Muscle layer of colon (tissue), 2 donors: ENCODE data around the gene RAP1A.
"Not testable (repeated sequence)": the region's sequence is repeated elsewhere in the genome, so short reads cannot be mapped to it uniquely, and the experiment has no call there.

Source experiments
- H3K27ac ChIP-seq: one replicate; pipeline ENCODE4 v1.7.0; 2013; ENCODE audit warnings: low read depth, mild to moderate bottlenecking, low read length, moderate library complexity
- H3K27me3 ChIP-seq, 2 donors: one replicate each; pipeline ENCODE4 v1.7.0; 2013; ENCODE audit warnings: low read length in 2 of 2, mild to moderate bottlenecking in 2 of 2; ENCODE audit not compliant: insufficient read depth in 2 of 2, control insufficient read depth in 1 of 2
- H3K36me3 ChIP-seq: one replicate; pipeline ENCODE4 v1.7.0; 2013; ENCODE audit warnings: mild to moderate bottlenecking, low read length; ENCODE audit not compliant: insufficient read depth
- H3K4me1 ChIP-seq: one replicate; pipeline ENCODE4 v1.7.0; 2013; ENCODE audit warnings: mild to moderate bottlenecking, low read length; ENCODE audit not compliant: insufficient read depth
- H3K4me3 ChIP-seq, 2 donors: one replicate each; pipeline ENCODE4 v1.7.0; 2013; ENCODE audit warnings: low read length in 2 of 2, low read depth in 1 of 2, mild to moderate bottlenecking in 1 of 2, moderate library complexity in 1 of 2
- H3K9ac ChIP-seq: one replicate; pipeline ENCODE4 v1.7.0; 2013; ENCODE audit warnings: low read length
- H3K9me3 ChIP-seq: one replicate; pipeline ENCODE4 v1.7.0; 2013; ENCODE audit warnings: mild to moderate bottlenecking, low read length
- donor health status: abdominal sarcoma.
- donor health status: Adenocarcinoma of cecum.

The RAP1A gene

DNA sequence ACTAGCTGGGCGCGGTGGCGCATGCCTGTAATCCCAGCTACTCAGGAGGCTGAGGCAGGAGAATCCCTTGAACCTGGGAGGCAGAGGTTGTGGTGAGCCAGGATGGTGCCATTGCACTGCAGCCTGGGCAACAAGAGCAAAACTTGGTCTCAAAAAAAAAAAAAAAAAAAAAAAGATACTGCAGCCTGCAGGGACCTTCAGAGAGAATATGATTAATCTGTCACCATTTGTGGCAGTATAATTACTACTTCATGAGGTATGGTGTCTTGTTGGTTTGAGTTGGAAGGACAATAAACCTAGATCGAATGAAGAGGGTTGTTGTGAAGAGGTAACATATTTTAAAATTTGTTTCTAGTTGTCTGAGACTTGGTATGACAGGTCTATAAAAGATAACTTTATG is 13.2 kb downstream of the RAP1A start:
- not testable (repeated sequence) for H3K27me3 ChIP-seq, H3K27ac ChIP-seq, H3K4me3 ChIP-seq, H3K9me3 ChIP-seq, H3K9ac ChIP-seq, H3K36me3 ChIP-seq
- H3K4me1 ChIP-seq, result peaks cover 52% of the 10 kb centered on the region

DNA sequence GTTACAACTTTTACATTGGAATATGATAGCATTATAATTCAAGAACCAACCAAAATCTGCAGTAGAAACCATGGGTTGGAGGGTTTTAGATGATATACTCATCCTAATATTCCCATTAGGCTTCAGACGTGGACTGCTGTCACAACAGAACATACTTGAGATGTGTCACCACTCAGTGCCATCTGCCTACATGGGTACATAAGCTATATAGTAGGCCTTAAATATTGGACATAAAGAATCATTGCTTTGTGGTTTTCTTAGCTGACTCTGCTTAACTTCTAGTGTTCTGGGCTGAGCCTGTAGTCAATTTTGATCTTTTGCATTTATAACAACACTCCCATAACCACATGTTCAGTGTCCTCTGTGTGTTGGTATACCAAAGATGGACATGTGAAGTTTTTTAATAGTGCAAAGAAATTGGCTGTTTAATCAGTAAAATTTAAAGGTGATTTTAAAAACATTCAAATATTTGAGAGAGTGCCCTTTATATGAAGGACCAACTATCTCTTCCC is 14.2 kb downstream of the RAP1A start:
- no peaks in the 10 kb centered on the region for H3K36me3 ChIP-seq
- no peak overlapping the region for H3K4me3 ChIP-seq
- no peaks in the 10 kb centered on the region for H3K27me3 ChIP-seq

DNA sequence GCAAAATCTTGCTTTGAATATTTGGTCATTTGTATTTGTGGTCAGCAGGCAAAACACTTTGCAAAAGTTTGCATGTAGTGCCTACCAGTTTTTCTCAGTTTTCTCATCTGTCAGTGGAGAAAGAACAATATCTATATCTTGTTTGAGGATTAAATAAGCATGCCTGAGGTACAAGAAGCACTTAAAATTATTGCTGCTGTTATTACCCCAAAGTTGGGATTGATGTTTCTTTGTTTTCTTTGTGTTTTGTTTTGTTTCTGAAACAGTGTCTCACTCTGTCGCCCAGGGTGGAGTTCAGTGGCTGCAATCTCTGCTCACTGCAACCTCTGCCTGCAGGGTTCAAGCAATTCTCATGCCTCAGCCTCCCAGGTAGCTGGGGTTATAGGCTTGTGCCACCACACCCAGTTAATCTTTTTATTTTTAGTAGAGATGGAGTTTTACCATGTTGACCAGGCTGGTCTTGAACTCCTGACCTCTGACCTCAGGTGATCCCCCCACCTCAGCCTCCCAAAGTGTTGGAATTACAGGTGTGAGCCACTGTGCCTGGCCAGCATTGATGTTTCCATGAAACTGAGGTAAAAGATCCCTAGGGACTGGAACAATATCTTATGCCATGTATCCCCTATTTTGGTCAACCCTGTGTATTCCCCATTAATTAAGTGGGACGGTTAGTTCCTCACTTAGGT is 15.9 kb downstream of the RAP1A start:
- Histone ChIP-seq H3K9ac (no peak overlapping the region), H3K4me3 (no peak overlapping the region), H3K4me1 (peaks cover 41% of the 10 kb centered on the region), H3K27me3 (no peaks in the 10 kb centered on the region), H3K9me3 (no peaks in the 10 kb centered on the region), H3K27ac (no peak overlapping the region), H3K36me3 (no peaks in the 10 kb centered on the region)

More for the DNA sequence above, 14.2 kb downstream of the RAP1A start:
- H3K4me1 ChIP-seq, result peaks cover 46% of the 10 kb centered on the region
- H3K27ac ChIP-seq, result no peak overlapping the region
- no peaks in the 10 kb centered on the region for H3K9me3 ChIP-seq
- no peak overlapping the region for H3K9ac ChIP-seq

DNA sequence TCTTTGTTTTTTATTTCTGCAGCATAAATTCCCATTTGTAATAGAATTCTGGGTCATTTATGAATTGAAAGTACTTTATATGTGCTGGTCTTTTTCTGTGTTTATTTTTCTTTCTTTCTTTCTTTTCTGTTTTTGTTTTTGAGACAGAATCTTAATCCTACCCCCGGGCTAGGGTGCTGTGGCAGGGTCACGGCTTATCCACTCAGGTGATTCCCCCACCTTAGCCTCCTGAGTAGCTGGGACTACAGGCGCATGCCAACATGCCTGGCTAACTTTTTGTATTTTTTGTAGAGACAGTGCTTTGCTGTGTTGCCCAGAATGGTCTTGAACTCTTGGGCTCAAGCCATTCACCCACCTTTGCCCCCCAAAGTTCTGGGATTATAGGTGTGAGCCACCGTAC is 18.7 kb downstream of the RAP1A start:
- Histone ChIP-seq H3K9me3 (no peaks in the 10 kb centered on the region), H3K4me3 (no peak overlapping the region), H3K9ac (no peak overlapping the region), H3K4me1 (peaks cover 32% of the 10 kb centered on the region), H3K27me3 (no peaks in the 10 kb centered on the region), H3K27ac (no peak overlapping the region), H3K36me3 (no peaks in the 10 kb centered on the region)

DNA sequence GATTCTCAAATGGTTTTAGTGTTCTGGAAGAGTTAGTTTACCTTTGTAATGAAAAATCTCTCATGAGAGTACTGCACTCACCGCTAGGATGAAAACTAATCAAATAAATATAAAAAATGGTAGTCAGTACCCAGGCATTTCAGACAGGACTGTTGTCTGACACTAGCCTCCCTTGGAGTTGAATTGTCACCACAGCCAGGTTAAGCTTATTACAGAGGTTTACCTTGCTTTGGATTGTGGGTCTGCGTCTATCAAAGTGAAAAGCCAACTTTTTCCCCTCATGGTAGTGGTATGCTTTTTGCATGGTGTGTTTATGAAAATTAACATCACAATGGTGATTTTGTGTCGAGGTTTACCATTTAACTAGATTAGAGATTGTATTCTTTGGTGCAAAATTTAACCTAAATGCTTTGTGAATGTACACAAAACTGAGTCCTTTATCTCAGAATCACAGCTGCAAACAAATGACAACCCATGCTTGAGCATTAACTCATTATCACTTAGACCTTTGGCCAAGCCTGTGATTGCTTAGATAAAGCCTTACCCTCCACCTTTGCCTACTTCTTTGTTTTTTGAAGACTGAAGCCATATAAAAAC is 20.1 kb downstream of the RAP1A start:
- Histone ChIP-seq H3K9ac (peak overlapping the region; percentile 15), H3K9me3 (no peaks in the 10 kb centered on the region), H3K4me1 (peaks cover 27% of the 10 kb centered on the region), H3K27me3 (no peaks in the 10 kb centered on the region), H3K4me3 (no peak overlapping the region), H3K27ac (no peak overlapping the region), H3K36me3 (peaks cover 4% of the 10 kb centered on the region)

DNA sequence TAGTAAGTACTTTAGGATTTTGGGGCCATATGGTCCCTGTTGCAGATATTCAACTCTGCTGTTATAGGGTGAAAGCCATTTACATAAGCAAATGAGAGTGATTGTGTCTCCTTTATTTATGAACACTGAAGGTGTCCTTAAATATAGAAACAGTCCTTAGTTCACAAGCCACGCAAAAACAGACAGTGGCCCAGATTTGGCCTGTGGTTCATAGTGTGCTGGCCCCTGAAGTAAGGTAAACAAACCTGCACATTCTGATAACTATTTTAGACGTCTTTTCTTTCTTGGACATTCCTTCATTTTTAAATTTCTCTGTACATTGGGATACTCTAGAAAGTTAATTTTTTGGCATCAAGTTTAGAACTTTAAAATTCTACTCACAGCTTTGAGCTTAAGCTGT is 23.5 kb downstream of the RAP1A start:
- Histone ChIP-seq H3K4me1 (peaks cover 31% of the 10 kb centered on the region), H3K4me3 (no peak overlapping the region), H3K9ac (no peak overlapping the region), H3K27me3 (no peaks in the 10 kb centered on the region), H3K27ac (no peak overlapping the region), H3K9me3 (no peaks in the 10 kb centered on the region), H3K36me3 (peaks cover 4% of the 10 kb centered on the region)

DNA sequence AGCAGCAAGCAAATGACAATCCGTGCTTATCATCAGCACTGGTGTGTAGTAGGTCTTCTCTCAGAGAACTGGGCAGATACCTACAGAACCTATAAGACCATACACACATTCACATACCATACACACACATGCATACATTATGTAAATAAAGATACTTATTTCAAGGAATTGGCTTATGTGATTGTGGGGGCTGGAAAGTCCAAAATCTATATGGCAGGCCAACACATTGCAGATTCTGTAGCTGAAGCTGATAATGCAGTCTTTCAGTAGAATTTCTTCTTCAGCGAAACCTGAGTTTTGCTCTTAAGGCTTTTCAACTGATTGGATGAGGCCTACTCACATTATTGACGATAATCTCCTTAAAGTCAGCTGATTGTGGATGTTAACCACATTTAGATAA is 24.1 kb downstream of the RAP1A start:
- Histone ChIP-seq H3K36me3 (peaks cover 4% of the 10 kb centered on the region), H3K4me3 (no peak overlapping the region), H3K27ac (no peak overlapping the region), H3K9ac (no peak overlapping the region), H3K4me1 (peaks cover 32% of the 10 kb centered on the region), H3K9me3 (no peaks in the 10 kb centered on the region), H3K27me3 (no peaks in the 10 kb centered on the region)

DNA sequence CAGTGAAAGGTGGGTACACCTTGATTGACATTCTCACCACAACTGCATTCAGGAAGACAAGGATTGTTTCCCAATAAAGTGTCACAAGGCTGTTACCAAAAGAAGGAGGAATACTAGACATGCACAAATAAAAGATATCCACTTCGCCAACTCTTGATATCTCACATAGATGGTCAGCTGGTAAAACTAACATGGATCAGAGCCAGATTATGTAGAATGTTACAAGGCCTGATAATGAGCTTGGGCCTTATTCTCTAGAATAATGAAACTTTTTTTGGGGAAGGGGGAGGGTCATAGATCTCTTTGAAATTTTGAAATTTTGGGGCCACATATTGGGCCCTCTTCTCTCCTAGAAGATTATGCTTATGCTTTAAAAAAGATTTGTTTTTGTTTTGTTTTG is 24.9 kb downstream of the RAP1A start:
- Histone ChIP-seq H3K9ac (no peak overlapping the region), H3K9me3 (no peaks in the 10 kb centered on the region), H3K27me3 (no peaks in the 10 kb centered on the region), H3K4me1 (peaks cover 32% of the 10 kb centered on the region), H3K36me3 (peaks cover 4% of the 10 kb centered on the region), H3K27ac (no peak overlapping the region), H3K4me3 (no peak overlapping the region)

DNA sequence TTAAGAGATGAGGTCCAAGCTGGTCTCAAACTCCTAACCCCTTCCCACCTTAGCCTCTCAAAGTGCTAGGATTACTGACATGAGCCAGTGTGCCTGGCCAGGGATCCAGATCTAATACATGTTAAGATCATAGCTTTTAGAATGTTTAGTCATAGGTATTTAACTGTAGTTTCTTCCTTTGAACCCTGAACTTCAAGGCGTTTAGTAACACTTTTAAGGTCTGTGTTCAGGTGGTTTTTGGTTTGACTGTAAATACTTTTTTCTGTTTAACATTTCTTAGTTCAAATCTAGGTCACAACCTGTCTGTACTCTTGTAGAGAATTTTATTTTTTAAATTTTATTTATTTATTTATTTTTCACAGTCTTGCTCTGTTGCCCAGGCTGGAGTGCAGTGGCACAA is 28.1 kb downstream of the RAP1A start:
- Histone ChIP-seq H3K4me1 (peaks cover 28% of the 10 kb centered on the region), H3K36me3 (peaks cover 4% of the 10 kb centered on the region), H3K27ac (no peak overlapping the region), H3K9me3 (no peaks in the 10 kb centered on the region), H3K4me3 (no peak overlapping the region), H3K27me3 (no peaks in the 10 kb centered on the region), H3K9ac (no peak overlapping the region)

DNA sequence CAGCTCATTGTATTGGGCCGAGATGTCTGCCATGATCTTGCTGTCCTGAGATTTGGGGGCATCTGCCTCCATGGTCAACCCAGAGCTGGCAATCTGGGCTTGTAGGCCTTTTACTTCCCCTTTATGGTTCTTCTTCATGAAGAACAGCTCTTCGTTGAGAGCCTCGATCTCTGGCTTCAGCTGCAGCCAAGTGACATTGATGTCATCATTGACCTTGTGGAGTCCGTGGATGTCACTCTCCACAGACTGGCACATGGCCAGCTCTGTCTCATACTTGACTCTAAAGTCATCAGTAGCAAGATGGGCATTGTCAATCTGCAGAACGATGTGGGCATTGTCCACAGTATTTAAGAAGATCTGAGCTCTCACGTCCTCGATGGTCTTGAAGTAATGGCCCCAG is 29.2 kb downstream of the RAP1A start:
- H3K4me1 ChIP-seq, result peaks cover 34% of the 10 kb centered on the region
- no peaks in the 10 kb centered on the region for H3K27me3 ChIP-seq
- no peak overlapping the region for H3K9ac ChIP-seq
- H3K36me3 ChIP-seq, result peaks cover under 1% of the 10 kb centered on the region
- no peak overlapping the region for H3K4me3 ChIP-seq
- H3K9me3 ChIP-seq, result no peaks in the 10 kb centered on the region
- no peak overlapping the region for H3K27ac ChIP-seq

DNA sequence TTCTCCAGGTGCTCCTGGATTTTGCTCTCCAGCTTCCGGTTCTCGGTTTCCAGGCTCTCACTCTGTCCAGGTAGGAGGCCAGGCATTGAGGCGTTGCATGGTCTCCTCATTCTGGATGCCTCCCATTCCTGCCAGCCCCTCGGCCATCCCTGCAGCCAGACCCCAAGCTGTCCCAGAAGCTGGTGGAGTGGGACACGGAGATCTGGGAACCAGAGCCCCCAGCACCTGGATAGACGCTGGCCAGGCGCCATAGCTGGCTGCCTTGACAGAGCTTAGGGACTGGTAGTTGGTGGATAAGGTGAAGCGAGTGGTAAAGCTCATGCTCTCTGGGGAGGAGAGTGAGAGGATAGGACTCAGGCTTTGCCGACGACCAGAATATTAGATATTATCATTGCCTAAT is 29.6 kb downstream of the RAP1A start:
- H3K4me1 ChIP-seq, result peaks cover 35% of the 10 kb centered on the region
- no peak overlapping the region for H3K4me3 ChIP-seq
- H3K27ac ChIP-seq, result no peak overlapping the region
- H3K27me3 ChIP-seq, result no peaks in the 10 kb centered on the region
- H3K9ac ChIP-seq, result no peak overlapping the region
- H3K9me3 ChIP-seq, result no peaks in the 10 kb centered on the region
- no peaks in the 10 kb centered on the region for H3K36me3 ChIP-seq

DNA sequence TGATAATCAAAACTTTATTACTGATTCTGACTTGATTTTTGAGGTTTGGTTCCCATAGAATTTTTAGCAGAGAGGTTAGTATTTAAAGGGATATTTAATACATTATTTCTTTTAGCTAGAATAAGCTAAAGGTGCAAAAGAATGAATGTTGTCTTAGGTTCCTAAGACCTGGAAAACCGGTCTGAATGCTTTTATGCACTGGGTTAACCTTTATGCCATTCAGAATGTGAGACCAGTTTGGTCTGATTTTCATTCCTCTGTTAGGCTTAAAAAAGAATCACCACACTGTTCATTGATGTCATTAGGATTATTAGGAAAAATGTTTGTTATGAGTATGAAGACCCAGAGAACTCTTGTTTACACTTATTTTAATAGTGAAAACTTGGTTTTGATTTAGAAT is 30.1 kb downstream of the RAP1A start:
- no peak overlapping the region for H3K9ac ChIP-seq
- H3K27me3 ChIP-seq, result no peaks in the 10 kb centered on the region
- H3K36me3 ChIP-seq, result no peaks in the 10 kb centered on the region
- peaks cover 35% of the 10 kb centered on the region for H3K4me1 ChIP-seq
- H3K9me3 ChIP-seq, result no peaks in the 10 kb centered on the region
- H3K27ac ChIP-seq, result no peak overlapping the region
- no peak overlapping the region for H3K4me3 ChIP-seq
